OCI-LY7 (cell line): Measurements from ENCODE around the gene IL6ST. TPM values are rescaled to one million over a fixed set of nuclear protein-coding genes. Genes with fewer than 3 reads are reported as not detected.

Source experiments
- BruUV-seq: library from RNA; stranded (reverse); fragments of 400-500 nt; replicated peaks from 2 replicates; lab custom pipeline; 2021; lab: Mats Ljungman, UMichigan
- CTCF ChIA-PET: fragments of 300-600 bp; sonication (Branson Sonifier 250); formaldehyde crosslinking; loops from one replicate; lab custom pipeline; 2022; ENCODE audit warnings: antibody characterized with exemption; ENCODE audit not compliant: unreplicated experiment; lab: Charles Lee
- POLR2A ChIA-PET: fragments of 300-600 bp; sonication (Branson Sonifier 250); formaldehyde crosslinking; loops from one replicate; lab custom pipeline; 2022; ENCODE audit warnings: antibody characterized with exemption; lab: Charles Lee
- DNase-seq: peaks from one replicate; pipeline ENCODE4 v3.0.0-alpha.2; 2015; ENCODE audit warnings: low spot score
- H2AFZ ChIP-seq: fragments of 200-600 bp; sonication (generic), shearing (Covaris generic); 2 replicates; pipeline ENCODE4 v1.6.1; 2014; ENCODE audit warnings: mild to moderate bottlenecking, antibody characterized with exemption, low read length, moderate library complexity
- H3K27ac ChIP-seq: fragments of 200-600 bp; sonication (generic); 2 replicates; pipeline ENCODE4 v1.5.1; 2014; ENCODE audit warnings: mixed run types, low read depth, mild to moderate bottlenecking, moderate library complexity, low read length, inconsistent platforms; ENCODE audit not compliant: poor library complexity, severe bottlenecking
- H3K36me3 ChIP-seq: fragments of 200-600 bp; sonication (generic); 2 replicates; pipeline ENCODE4 v1.6.1; 2014; ENCODE audit warnings: mild to moderate bottlenecking, antibody characterized with exemption, low read length, moderate library complexity, mixed read lengths; ENCODE audit not compliant: insufficient read depth
- H3K4me1 ChIP-seq: fragments of 200-600 bp; sonication (generic); 2 replicates; pipeline ENCODE4 v1.5.1; 2014; ENCODE audit warnings: mild to moderate bottlenecking, low read length; ENCODE audit not compliant: insufficient read depth, poor library complexity, severe bottlenecking
- H3K4me2 ChIP-seq: fragments of 200-600 bp; sonication (generic); 2 replicates; pipeline ENCODE4 v1.6.1; 2014; ENCODE audit warnings: mild to moderate bottlenecking, low read length
- H3K4me3 ChIP-seq: fragments of 200-600 bp; sonication (generic); 2 replicates; pipeline ENCODE4 v1.5.1; 2014; ENCODE audit warnings: mild to moderate bottlenecking, low read depth, low read length; ENCODE audit not compliant: poor library complexity, severe bottlenecking
- H3K79me2 ChIP-seq: fragments of 200-600 bp; sonication (generic); 2 replicates; pipeline ENCODE4 v1.6.1; 2016; ENCODE audit warnings: low read depth, mild to moderate bottlenecking, low read length, moderate library complexity, mixed read lengths; ENCODE audit not compliant: insufficient read depth
- H3K9me2 ChIP-seq: fragments of 200-600 bp; sonication (generic); 2 replicates; pipeline ENCODE4 v1.6.1; 2016; ENCODE audit warnings: mild to moderate bottlenecking, low read length, mixed read lengths; ENCODE audit not compliant: insufficient read depth
- H3K9me3 ChIP-seq: fragments of 200-600 bp; sonication (generic); 2 replicates; pipeline ENCODE4 v1.6.1; 2014; ENCODE audit warnings: mild to moderate bottlenecking, mixed run types, low read length, mixed read lengths
- H4K20me1 ChIP-seq: fragments of 200-600 bp; sonication (generic); 2 replicates; pipeline ENCODE4 v1.6.1; 2014; ENCODE audit warnings: mild to moderate bottlenecking, antibody characterized with exemption, low read length, moderate library complexity, mixed read lengths; ENCODE audit not compliant: insufficient read depth
- EZH2phosphoT487 ChIP-seq: fragments of 200-600 bp; sonication (generic); IDR thresholded peaks from 2 replicates; pipeline ENCODE4 v1.6.1; 2018; ENCODE audit warnings: low read depth, borderline replicate concordance, mild to moderate bottlenecking, mixed run types, antibody characterized with exemption, low read length, moderate library complexity, mixed read lengths
- intact Hi-C: fragments of 100-400 bp; cut with micrococcal nuclease; formaldehyde crosslinking; loops from one replicate; pipeline ENCODE4 v1.10.0; 2022; ENCODE audit not compliant: unreplicated experiment
- total RNA-seq, 2 experiments: library from RNA; depleted of rRNA in 1 of 2; stranded (reverse); fragments of >200 nt in 1 of 2; shearing (Covaris generic) in 1 of 2; gene quantifications; 2 replicates each; pipeline ENCODE4 v1.2.3, GENCODE V29; 2014 to 2022
- TF ChIP-seq, protein P1 (sequence below): fragments of 200-600 bp; sonication (generic); conservative IDR thresholded peaks from 2 replicates; pipeline ENCODE4 v1.5.1; 2014; ENCODE audit warnings: mild to moderate bottlenecking, antibody characterized with exemption, low read length, moderate library complexity, mixed read lengths

IL6ST gene
- total RNA-seq, 2 experiments from 2014 or later, result 5.6 to 13.3 TPM

DNA sequence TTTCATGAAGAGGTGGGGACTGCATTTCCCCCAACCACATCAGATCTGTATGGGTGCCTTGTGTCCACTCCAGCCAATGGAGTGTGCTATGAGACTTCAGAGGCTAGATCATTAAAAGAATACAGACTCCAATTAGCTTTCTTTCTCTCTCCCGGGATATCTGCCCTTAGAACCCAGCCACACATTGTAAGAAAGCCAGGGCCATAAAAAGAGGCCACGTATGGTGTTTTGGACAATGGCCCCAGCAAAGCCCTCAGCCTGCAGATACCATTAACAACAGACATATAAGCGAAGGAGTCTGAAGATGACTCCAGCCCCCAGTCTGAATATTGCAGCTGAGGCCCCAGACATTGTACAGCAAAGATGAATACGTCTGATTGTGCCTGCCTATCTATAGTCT, 21.5 kb downstream of the IL6ST start:
- H2AFZ ChIP-seq, result no peak overlapping the region
- DNase-seq, result no peak
- H3K4me3 ChIP-seq, result no peak overlapping the region
- ChIA-PET CTCF (no interaction called here), POLR2A (interaction anchor here (0.6 kb wide), 1 partner anchor 103 kb away, joined by 3 read pairs; no protein-coding TSS in a partner anchor)
- no peak overlapping the region for H3K27ac ChIP-seq
- H3K79me2 ChIP-seq, result no peaks in the 10 kb centered on the region
- H4K20me1 ChIP-seq, result no peaks in the 10 kb centered on the region
- BruUV-seq, result no TSS peak
- TF ChIP-seq, protein P1, sequence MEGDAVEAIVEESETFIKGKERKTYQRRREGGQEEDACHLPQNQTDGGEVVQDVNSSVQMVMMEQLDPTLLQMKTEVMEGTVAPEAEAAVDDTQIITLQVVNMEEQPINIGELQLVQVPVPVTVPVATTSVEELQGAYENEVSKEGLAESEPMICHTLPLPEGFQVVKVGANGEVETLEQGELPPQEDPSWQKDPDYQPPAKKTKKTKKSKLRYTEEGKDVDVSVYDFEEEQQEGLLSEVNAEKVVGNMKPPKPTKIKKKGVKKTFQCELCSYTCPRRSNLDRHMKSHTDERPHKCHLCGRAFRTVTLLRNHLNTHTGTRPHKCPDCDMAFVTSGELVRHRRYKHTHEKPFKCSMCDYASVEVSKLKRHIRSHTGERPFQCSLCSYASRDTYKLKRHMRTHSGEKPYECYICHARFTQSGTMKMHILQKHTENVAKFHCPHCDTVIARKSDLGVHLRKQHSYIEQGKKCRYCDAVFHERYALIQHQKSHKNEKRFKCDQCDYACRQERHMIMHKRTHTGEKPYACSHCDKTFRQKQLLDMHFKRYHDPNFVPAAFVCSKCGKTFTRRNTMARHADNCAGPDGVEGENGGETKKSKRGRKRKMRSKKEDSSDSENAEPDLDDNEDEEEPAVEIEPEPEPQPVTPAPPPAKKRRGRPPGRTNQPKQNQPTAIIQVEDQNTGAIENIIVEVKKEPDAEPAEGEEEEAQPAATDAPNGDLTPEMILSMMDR, result no peak
- intact Hi-C loops, result no loop called here
- H3K9me2 ChIP-seq, result no peaks in the 10 kb centered on the region
- no peaks in the 10 kb centered on the region for H3K9me3 ChIP-seq
- peaks cover 3% of the 10 kb centered on the region; the same call in 1 of the 2 replicates for H3K36me3 ChIP-seq
- no peak overlapping the region for H3K4me2 ChIP-seq
- no peaks in the 10 kb centered on the region for H3K4me1 ChIP-seq

DNA sequence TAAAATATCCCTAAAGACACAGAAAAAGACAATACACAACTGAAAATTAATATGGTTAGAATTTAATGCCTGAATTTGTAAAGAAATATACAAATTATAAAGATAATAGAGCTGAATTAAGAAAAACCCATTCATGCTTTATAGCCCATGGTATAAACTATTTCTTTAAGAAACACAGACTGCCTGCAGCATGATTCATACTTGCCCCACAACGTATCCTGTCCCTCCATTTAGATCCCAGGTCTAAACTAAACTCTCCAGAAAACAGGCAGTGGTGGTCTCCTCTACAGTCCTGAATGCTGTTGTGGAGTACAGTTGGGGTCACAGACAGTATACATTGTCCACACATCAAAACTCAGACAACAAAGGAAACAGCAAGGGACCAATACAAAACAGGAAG, 24.8 kb downstream of the IL6ST start:
- H3K9me2 ChIP-seq, result no peaks in the 10 kb centered on the region
- no peak for DNase-seq
- ChIA-PET POLR2A (interaction anchor here (0.9 to 1.0 kb wide), 2 partner anchors 12 to 32 kb away, joined by 3 to 4 read pairs; no protein-coding TSS in a partner anchor), CTCF (no interaction called here)
- intact Hi-C loops, result no loop called here
- H3K9me3 ChIP-seq, result no peaks in the 10 kb centered on the region
- no TSS peak for BruUV-seq
- H3K36me3 ChIP-seq, result peaks cover 3% of the 10 kb centered on the region; the same call in 1 of the 2 replicates
- H2AFZ ChIP-seq, result no peak overlapping the region
- no peaks in the 10 kb centered on the region for H3K79me2 ChIP-seq
- no peaks in the 10 kb centered on the region for H3K4me1 ChIP-seq
- H3K4me3 ChIP-seq, result no peak overlapping the region
- no peak overlapping the region for H3K4me2 ChIP-seq
- no peaks in the 10 kb centered on the region for H4K20me1 ChIP-seq
- no peak overlapping the region for H3K27ac ChIP-seq
- TF ChIP-seq, protein P1, result no peak
- TF ChIP-seq EZH2phosphoT487, result no peak

DNA sequence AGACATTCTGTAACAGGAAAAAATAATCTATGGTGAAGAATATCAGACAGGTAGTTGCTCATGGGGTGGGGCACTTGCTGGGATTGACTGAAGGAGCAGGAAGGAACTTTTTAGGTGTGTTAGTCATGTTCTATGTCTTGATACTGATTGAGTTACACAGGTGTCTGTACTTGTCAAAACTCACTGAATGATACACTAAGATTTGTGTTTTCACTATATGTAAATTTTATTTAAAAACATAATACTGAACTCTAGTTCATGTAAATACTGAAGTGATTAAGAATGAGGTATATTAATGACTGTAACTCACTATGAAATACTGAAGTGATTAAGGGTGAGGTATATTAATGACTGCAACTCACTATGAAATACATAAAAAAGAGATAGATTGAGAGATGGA, 28.5 kb downstream of the IL6ST start:
- CTCF ChIA-PET, result no interaction called here
- Histone ChIP-seq H3K36me3 (peaks cover 3% of the 10 kb centered on the region; the same call in 1 of the 2 replicates), H4K20me1 (no peaks in the 10 kb centered on the region), H3K4me3 (no peak overlapping the region), H3K79me2 (no peaks in the 10 kb centered on the region), H3K27ac (no peak overlapping the region), H3K9me3 (no peaks in the 10 kb centered on the region), H3K9me2 (no peaks in the 10 kb centered on the region), H3K4me1 (no peaks in the 10 kb centered on the region), H2AFZ (no peak overlapping the region), H3K4me2 (no peak overlapping the region)
- POLR2A ChIA-PET, result no interaction called here
- intact Hi-C loops, result no loop called here
- DNase-seq, result no peak
- no TSS peak for BruUV-seq
- no peak for TF ChIP-seq EZH2phosphoT487
- TF ChIP-seq, protein P1, result no peak
